KOPT-K1 (cell line): ENCODE data around the gene SLC35C1.
"Not testable (repeated sequence)": the region's sequence is repeated elsewhere in the genome, so short reads cannot be mapped to it uniquely, and the experiment has no call there.

Source experiments
- H3K27ac ChIP-seq: fragments of 200-600 bp; sonication (generic); 2 replicates; pipeline ENCODE4 v1.5.1; 2016; ENCODE audit warnings: antibody characterized with exemption, mild to moderate bottlenecking, low read depth, low read length; ENCODE audit not compliant: poor library complexity, severe bottlenecking
- H3K36me3 ChIP-seq: fragments of 200-600 bp; sonication (generic); 2 replicates; pipeline ENCODE4 v1.5.1; 2017; ENCODE audit warnings: antibody characterized with exemption, mild to moderate bottlenecking, low read length, moderate library complexity; ENCODE audit not compliant: insufficient read depth
- H3K9me3 ChIP-seq: fragments of 200-600 bp; sonication (generic); 2 replicates; pipeline ENCODE4 v1.5.1; 2017; ENCODE audit warnings: antibody characterized with exemption, low read length, mild to moderate bottlenecking; ENCODE audit not compliant: insufficient read depth, poor library complexity, severe bottlenecking

Gene SLC35C1

DNA sequence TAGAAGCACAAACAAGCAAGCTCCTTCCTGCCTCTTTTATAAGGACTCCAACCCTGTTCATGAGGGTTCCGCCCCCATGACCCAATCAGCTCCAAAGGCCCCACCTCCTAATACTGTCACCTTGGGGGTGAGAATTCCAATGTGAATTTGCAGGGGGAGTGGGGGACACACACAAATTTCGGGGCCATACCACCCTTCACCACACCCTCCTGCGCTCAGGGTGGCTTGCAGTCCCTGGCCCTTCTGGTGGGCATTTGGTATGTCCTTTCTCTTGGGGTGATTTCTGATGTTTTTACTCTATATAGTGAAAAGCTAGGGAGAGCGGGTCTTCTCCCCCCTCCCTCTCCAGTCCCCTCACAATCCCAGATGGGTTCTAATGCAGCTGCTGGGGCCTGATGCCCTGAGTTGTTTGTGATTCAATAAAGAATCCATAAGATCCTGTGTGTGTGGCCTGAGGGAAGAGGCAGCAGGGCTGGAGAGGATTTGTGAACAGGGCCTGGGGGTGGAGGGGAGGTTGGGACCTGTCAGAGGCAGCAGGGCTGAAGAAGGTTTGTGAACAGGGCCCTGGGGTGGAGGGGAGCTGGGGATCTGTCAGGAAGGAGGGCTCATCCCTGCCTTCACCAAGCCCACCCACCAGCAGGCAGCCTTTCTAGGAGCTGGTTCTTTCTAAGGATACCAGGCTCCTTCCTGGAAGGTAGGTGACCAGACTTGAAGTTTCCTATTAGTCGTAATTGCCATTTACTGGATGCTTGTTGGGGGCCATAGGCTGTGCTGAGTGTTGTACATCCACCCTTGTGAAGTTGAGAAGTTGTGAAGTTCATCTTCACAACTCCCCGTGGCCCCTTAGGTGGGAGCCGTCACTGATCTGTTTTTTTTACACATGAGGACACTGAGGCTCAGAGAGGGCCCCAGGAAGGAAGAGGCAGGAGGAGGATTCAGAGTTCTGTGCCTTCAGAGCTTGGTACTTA is 7.9 kb downstream of the SLC35C1 start:
- Histone ChIP-seq H3K36me3 (peaks cover 40% of the 10 kb centered on the region), H3K27ac (no peak overlapping the region)

DNA sequence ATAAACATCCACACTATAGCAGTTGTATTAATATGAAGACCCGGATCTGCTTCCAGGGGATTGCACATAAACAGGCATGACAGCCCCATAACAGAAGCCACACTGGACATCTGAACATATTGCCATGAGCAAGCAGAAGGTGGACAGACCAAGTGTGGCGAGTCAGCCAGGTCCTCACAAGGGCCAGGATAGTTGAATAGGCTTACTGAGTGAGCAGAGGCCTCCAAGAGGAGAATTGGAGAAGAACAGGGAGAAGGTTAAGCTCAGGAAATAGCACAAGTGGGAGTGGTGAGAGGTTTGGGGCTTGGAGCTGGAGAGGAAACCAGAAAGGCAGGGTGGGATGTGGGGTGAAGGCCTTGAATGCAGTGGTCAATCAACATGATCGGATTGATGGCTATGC is 10.8 kb downstream of the SLC35C1 start:
- no peaks in the 10 kb centered on the region for H3K9me3 ChIP-seq
- peaks cover 19% of the 10 kb centered on the region for H3K36me3 ChIP-seq
- H3K27ac ChIP-seq: no peak overlapping the region

More for the DNA sequence above, 7.9 kb downstream of the SLC35C1 start:
- H3K9me3 ChIP-seq: no peaks in the 10 kb centered on the region

DNA sequence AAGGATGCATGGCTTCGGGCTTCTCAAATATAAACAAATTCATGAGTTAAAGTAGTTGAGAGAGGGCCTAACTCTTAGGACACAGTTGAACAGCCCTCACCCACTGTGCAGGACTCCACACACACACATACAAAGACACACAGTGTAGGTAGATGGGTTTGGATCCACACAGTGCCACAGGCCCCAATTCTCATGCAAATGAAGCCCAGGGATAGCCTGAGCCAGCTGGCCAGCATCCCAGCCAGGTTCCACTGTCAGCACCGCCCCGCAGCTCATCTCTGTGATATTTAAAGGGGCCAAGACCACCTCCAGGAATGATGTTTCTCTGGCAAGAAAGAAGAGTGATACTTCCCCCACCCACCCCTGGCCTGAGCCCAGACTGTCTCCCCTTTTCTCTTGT is 11.7 kb downstream of the SLC35C1 start:
- peaks cover 10% of the 10 kb centered on the region; the same call in 1 of the 2 replicates for H3K36me3 ChIP-seq
- H3K9me3 ChIP-seq: no peaks in the 10 kb centered on the region
- no peak overlapping the region for H3K27ac ChIP-seq

DNA sequence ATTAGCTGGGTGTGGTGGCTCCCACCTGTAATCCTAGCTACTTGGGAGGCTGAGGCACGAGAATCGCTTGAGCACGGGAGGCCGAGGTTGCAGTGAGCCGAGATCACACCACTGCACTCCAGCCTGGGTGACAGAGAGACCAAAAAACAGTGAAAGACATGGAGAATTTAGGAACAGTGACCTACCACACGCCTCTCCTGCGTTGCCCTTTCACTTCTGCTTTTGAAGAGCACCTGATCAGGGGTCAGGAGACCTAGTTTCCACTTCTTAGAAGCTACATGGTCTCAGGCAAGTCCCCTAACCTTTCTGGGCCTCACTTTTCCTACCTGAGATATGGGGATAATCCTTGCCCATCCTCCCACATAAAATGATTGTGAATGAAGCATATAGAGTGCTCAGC is 12.2 kb downstream of the SLC35C1 start:
- H3K9me3 ChIP-seq: no peaks in the 10 kb centered on the region
- no peak overlapping the region for H3K27ac ChIP-seq
- peaks cover 5% of the 10 kb centered on the region; the same call in 1 of the 2 replicates for H3K36me3 ChIP-seq

DNA sequence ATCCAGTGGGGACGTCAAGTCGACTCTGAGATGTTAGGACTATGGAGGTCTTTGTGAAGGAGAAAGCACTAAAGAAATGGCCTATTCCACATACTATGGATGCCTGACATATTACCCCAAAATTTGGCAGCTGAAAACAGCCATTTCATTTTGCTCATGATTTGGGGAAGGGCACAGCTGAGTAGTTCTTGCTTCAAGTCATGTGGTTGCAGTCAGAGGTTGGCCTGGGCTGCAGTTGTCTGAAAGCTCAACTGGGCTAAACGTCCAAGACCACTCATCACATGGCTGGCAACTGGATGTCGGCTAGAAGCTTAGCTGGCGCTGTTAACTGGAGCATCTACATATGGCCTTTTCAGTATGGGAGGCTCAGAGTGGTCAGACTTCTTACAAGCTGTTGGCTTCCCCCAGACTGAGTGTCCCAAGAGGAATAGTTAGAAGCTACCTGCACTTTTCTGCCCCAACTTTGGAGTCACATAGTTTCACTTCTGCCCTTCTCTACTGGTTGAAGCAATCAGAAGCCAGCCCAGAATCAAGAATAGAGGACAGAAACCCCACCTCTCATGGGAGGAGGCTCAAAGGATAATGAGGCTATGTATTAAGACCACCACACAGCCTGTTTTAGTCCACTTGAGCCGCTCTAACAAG is 14.1 kb downstream of the SLC35C1 start:
- Histone ChIP-seq H3K9me3 (no peaks in the 10 kb centered on the region), H3K27ac (no peak overlapping the region), H3K36me3 (no peaks in the 10 kb centered on the region)

DNA sequence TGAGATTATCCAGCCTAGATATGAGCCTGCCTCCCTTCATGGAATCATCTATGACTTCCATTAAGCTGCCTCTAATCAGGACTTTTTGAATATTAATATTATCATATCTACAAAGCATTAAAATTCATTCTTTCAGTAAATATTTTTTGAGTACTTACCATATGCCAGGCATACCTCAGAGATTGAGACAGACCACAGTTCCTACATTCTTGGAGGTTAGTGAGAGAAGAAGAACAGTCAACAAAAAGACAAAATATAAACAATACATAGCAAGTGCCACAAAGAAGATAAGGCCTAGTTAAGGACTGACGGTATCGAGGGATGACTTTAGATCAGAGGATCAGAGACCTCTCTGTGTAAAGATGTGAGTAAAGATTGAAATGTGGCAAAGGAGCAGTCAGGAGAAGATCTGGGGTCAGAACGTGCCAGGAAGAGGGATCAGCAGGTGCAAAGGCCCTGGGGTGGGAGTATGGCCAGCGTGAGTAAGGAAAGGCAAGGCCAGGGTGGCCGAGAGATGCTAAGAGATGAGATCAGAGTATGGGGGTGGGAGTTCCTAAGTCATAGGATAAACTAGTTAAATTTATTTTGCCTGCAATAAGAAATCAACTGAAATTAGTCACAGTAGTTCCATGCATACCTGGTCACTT is 15.4 kb downstream of the SLC35C1 start:
- no peaks in the 10 kb centered on the region for H3K36me3 ChIP-seq
- no peak overlapping the region for H3K27ac ChIP-seq
- H3K9me3 ChIP-seq: no peaks in the 10 kb centered on the region

DNA sequence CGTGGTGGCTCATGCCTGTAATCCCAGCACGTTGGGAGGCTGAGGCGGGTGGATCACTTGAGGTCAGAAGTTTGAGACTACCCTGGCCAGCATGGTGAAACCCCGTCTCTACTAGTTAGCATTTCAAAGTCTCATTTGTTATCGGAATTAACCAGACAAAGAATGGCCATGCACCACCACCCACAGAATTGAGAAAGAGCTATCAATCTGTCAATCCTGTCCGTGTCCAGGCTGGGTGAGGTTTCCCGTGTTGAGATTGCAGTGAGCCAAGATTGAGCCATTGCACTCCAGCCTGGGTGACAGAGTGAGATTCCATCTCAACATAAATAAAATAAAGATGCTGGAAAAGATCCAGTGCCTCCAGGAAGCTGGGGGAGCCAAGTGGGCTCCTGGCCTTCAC is 21.5 kb downstream of the SLC35C1 start:
- not testable (repeated sequence) for H3K27ac ChIP-seq, H3K36me3 ChIP-seq, H3K9me3 ChIP-seq

DNA sequence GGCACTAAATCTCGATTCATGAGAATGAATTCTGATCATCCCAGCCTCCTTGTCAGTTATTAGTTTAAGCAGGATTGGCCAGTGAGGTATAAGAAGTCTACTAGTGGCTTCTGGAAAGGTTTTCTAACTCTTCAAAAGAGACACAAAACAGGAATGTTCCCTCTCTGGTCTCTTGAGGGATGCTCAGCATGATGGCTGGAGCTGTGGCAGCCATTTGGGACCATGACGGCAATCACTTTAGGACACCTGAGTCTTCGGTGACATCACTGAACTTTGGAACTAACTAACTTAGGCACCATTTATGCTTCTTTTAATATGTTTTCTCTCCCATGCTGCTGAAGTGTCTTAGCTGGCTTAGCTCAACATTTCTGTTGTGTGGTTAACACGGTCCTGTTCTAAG is 22.2 kb downstream of the SLC35C1 start:
- Histone ChIP-seq H3K27ac (no peak overlapping the region), H3K9me3 (no peaks in the 10 kb centered on the region)

DNA sequence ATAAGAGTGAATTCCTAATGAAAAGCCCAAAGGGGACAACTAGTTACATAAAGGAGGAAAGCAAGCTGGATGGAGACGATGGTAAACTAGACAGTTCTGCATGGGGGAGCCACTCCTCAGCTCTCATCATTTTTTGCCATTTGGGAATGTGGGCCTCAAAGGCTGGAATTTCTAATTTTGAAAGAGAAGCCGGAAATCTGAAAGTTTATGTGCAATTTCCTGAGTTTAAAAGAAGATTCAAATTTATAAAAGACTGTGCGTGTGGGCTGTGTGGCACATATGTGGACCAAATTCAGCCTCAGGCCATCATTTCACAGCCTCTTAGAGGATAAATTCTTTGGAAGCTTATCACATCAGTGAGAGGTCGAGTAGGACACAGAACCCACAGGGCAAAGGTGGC is 24.0 kb downstream of the SLC35C1 start:
- no peaks in the 10 kb centered on the region for H3K9me3 ChIP-seq
- no peak overlapping the region for H3K27ac ChIP-seq
- H3K36me3 ChIP-seq: no peaks in the 10 kb centered on the region

More for the DNA sequence above, 22.2 kb downstream of the SLC35C1 start:
- H3K36me3 ChIP-seq: no peaks in the 10 kb centered on the region

DNA sequence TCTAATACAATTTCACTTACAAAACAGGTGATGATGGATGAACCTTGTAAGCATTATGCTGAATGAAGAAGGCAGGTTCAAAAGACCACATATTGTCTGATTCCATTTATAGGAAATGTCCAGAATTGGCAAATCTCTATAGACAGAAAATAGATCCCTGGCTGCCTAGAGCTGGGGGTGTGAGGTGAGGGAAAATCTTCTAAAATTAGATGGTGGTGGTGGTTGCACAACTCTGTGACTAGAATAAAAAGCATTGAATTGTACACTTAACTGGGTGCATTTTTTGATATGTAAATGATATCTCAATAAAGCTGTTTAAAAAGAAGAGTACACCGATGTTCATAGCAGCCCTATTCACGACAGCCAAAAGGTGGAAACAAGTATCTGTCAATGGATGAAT is 25.6 kb downstream of the SLC35C1 start:
- no peak overlapping the region for H3K27ac ChIP-seq
- H3K9me3 ChIP-seq: no peaks in the 10 kb centered on the region
- H3K36me3 ChIP-seq: no peaks in the 10 kb centered on the region

DNA sequence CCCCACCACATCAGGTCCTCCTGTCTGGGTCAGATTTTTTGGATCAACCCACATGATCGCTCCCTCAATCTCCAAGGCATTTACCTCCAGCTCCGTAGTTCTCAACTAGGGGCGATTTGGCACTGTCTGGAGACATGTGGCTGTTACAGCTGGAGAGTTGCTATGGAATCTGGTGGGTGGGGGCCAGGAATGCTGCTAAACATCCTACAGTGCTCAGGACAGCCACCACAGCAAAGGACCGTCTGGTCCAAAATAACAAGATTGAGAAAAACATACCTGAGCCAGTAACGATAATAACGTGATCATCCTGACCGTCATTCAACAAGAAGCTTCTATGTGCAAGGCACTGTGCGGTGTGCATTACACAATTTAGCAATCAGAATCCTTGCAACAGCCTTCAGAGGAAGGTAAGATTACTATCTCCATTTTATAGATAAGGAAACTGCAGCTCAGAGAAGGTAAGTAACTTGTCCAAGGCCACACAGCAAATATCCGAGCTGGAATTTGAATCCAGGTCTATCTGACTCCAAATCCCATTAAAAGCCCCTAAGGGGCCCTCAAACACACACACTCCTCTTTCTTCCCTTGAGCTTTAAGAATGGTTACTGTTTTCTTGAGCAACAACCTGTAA is 28.0 kb downstream of the SLC35C1 start:
- H3K9me3 ChIP-seq: no peaks in the 10 kb centered on the region
- no peaks in the 10 kb centered on the region for H3K36me3 ChIP-seq
- no peak overlapping the region for H3K27ac ChIP-seq

DNA sequence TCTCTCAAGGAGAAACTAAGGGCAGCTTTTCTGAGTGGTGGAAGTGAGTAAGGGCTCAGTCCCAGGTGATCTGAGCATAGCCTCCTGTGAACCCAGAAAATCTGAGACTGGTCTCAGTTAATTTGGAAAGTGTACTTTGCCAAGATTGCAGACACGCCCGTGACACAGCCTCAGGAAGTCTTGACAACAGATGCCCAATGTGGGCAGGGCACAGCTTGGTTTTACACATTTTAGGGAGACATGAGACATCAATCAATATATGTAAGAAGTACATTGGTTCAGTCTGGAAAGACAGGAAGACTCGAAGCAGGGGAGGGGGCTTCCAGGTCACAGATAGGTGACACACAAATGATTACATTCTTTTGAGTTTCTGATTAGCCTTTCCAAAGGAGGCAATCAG is 28.8 kb downstream of the SLC35C1 start:
- H3K36me3 ChIP-seq: no peaks in the 10 kb centered on the region
- H3K9me3 ChIP-seq: no peaks in the 10 kb centered on the region
- H3K27ac ChIP-seq: peak overlapping the region; percentile 63

DNA sequence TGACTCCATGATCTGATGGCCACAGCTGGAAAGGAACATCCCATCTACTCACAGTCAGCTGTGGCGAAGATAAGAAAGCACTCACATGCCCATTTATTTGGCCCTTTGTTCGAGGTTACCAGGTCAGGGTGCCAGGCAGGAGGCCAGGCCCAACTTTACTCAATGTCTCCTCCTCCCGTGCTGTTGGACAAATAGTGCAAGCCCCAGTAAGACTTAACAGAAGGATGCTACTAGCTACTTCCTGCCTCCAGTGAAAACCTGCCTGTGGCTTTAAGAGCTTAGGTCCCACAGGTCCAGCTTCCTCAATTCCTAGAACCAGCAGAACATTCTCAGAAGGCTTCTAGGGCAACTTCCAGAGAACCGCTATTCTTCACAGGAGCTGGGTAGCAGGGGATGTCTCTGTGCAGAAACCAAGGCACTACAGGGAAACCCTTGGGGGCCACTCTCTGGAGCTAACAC is 29.4 kb downstream of the SLC35C1 start:
- H3K27ac ChIP-seq: peak overlapping the region; percentile 63
- H3K36me3 ChIP-seq: no peaks in the 10 kb centered on the region
- no peaks in the 10 kb centered on the region for H3K9me3 ChIP-seq

DNA sequence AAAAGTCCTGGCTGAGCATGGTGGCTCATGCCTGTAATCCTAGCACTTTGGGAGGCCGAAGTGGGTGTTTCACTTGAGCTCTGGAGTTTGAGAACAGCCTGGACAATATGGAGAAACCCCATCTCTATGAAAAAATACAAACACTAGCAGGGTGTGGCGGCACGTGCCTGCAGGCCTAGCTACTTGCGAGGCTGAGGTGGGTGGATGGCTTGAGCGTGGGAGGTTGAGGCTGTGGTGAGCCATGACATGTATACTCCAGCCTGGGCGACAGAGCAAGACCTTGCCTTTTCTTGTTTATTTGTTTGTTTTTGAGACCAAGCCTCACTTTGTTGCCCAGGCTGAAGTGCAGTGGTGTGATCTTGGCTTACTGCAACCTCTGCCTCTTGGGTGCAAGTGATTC is 34.3 kb downstream of the SLC35C1 start:
- Histone ChIP-seq H3K9me3 (no peaks in the 10 kb centered on the region), H3K36me3 (no peaks in the 10 kb centered on the region), H3K27ac (no peak overlapping the region)

DNA sequence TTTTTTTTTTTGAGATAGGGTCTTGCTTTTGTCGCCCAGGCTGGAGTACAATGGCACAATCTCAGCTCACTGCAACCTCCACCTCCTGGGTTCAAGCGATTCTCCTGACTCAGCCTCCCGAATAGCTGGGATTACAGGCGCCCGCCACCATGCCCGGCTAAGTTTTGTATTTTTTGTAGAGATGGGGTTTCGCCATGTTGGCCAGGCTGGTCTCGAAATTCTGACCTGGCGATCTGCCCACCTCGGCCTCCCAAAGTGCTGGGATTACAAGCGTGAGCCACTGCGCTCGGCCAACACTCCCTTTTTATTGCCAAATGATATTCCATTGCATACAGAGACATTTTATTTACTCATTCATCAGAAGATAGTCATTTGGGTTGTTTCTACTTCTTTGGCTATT is 35.3 kb downstream of the SLC35C1 start:
- not testable (repeated sequence) for H3K9me3 ChIP-seq, H3K36me3 ChIP-seq, H3K27ac ChIP-seq
